Parathyroid adenoma (tissue), 2 donors: ENCODE measurements around the gene OSTM1.
A peak's percentile ranks its signal among the peaks of the same experiment; 100 is the strongest.
"Not testable (repeated sequence)": the region's sequence is repeated elsewhere in the genome, so short reads cannot be mapped to it uniquely, and the experiment has no call there.

Experiments
- H2AFZ ChIP-seq: fragments of 300-600 bp; sonication (generic); one replicate; pipeline ENCODE4 v1.7.0; 2017; ENCODE audit warnings: antibody characterized with exemption, mild to moderate bottlenecking
- H3K27ac ChIP-seq: fragments of 300-600 bp; sonication (generic); one replicate; pipeline ENCODE4 v1.7.0; 2017
- H3K27me3 ChIP-seq: fragments of 300-600 bp; sonication (generic); one replicate; pipeline ENCODE4 v1.7.0; 2017; ENCODE audit warnings: low read length; ENCODE audit not compliant: control insufficient read depth, insufficient read depth
- H3K36me3 ChIP-seq: fragments of 300-600 bp; sonication (generic); one replicate; pipeline ENCODE4 v1.7.0; 2017; ENCODE audit warnings: low read length; ENCODE audit not compliant: control insufficient read depth, insufficient read depth
- H3K4me1 ChIP-seq: fragments of 300-600 bp; sonication (generic); one replicate; pipeline ENCODE4 v1.7.0; 2017; ENCODE audit warnings: control low read depth
- H3K4me2 ChIP-seq: fragments of 300-600 bp; sonication (generic); one replicate; pipeline ENCODE4 v1.7.0; 2017; ENCODE audit warnings: low read length
- H3K4me3 ChIP-seq: fragments of 300-600 bp; sonication (generic); one replicate; pipeline ENCODE4 v1.7.0; 2017; ENCODE audit warnings: low read depth, low read length
- H3K79me2 ChIP-seq: fragments of 300-600 bp; sonication (generic); one replicate; pipeline ENCODE4 v1.7.0; 2017; ENCODE audit warnings: control low read depth
- H3K9ac ChIP-seq: fragments of 300-600 bp; sonication (generic); one replicate; pipeline ENCODE4 v1.7.0; 2017; ENCODE audit warnings: mild to moderate bottlenecking
- H3K9me3 ChIP-seq: fragments of 300-600 bp; sonication (generic); one replicate; pipeline ENCODE4 v1.7.0; 2017; ENCODE audit warnings: low read length; ENCODE audit not compliant: control insufficient read depth
- TF ChIP-seq, protein P1 (sequence below): fragments of 300-600 bp; sonication (generic); IDR thresholded peaks from one replicate; pipeline ENCODE4 v1.7.0; 2017; ENCODE audit warnings: antibody characterized with exemption, mild to moderate bottlenecking
- donor health status: primary hyperparathyroidism.

The OSTM1 gene

GRCh38 chr6:108004861-108005260 lies 69.7 kb downstream of the OSTM1 start:
- H3K4me3 ChIP-seq = no peak overlapping the region
- H3K4me2 ChIP-seq = no peak overlapping the region
- no peaks in the 10 kb centered on the region for H3K9me3 ChIP-seq

GRCh38 chr6:108002365-108003221 lies 71.9 kb downstream of the OSTM1 start:
- Histone ChIP-seq H3K9ac (no peak overlapping the region), H2AFZ (peak overlapping the region; percentile 54), H3K9me3 (no peaks in the 10 kb centered on the region), H3K27ac (no peak overlapping the region), H3K4me1 (no peaks in the 10 kb centered on the region), H3K79me2 (no peaks in the 10 kb centered on the region), H3K4me2 (no peak overlapping the region), H3K4me3 (no peak overlapping the region), H3K36me3 (no peaks in the 10 kb centered on the region), H3K27me3 (no peaks in the 10 kb centered on the region)
- TF ChIP-seq, protein P1, sequence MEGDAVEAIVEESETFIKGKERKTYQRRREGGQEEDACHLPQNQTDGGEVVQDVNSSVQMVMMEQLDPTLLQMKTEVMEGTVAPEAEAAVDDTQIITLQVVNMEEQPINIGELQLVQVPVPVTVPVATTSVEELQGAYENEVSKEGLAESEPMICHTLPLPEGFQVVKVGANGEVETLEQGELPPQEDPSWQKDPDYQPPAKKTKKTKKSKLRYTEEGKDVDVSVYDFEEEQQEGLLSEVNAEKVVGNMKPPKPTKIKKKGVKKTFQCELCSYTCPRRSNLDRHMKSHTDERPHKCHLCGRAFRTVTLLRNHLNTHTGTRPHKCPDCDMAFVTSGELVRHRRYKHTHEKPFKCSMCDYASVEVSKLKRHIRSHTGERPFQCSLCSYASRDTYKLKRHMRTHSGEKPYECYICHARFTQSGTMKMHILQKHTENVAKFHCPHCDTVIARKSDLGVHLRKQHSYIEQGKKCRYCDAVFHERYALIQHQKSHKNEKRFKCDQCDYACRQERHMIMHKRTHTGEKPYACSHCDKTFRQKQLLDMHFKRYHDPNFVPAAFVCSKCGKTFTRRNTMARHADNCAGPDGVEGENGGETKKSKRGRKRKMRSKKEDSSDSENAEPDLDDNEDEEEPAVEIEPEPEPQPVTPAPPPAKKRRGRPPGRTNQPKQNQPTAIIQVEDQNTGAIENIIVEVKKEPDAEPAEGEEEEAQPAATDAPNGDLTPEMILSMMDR = no peak

More at GRCh38 chr6:108004861-108005260, 69.7 kb downstream of the OSTM1 start:
- no peak overlapping the region for H3K9ac ChIP-seq
- H3K27me3 ChIP-seq = no peaks in the 10 kb centered on the region
- no peak overlapping the region for H2AFZ ChIP-seq
- H3K79me2 ChIP-seq = no peaks in the 10 kb centered on the region
- no peak overlapping the region for H3K27ac ChIP-seq
- no peaks in the 10 kb centered on the region for H3K4me1 ChIP-seq
- TF ChIP-seq, protein P1 = no peak
- no peaks in the 10 kb centered on the region for H3K36me3 ChIP-seq

GRCh38 chr6:108001696-108002231 lies 72.8 kb downstream of the OSTM1 start:
- no peak overlapping the region for H2AFZ ChIP-seq
- no peaks in the 10 kb centered on the region for H3K4me1 ChIP-seq
- no peak overlapping the region for H3K27ac ChIP-seq
- H3K9ac ChIP-seq = no peak overlapping the region
- H3K4me2 ChIP-seq = no peak overlapping the region
- no peaks in the 10 kb centered on the region for H3K36me3 ChIP-seq
- H3K4me3 ChIP-seq = no peak overlapping the region
- no peaks in the 10 kb centered on the region for H3K9me3 ChIP-seq
- TF ChIP-seq, protein P1 = no peak
- no peaks in the 10 kb centered on the region for H3K27me3 ChIP-seq
- no peaks in the 10 kb centered on the region for H3K79me2 ChIP-seq

GRCh38 chr6:108000259-108000658 lies 74.3 kb downstream of the OSTM1 start:
- not testable (repeated sequence) for H3K79me2 ChIP-seq, H3K36me3 ChIP-seq, H3K27me3 ChIP-seq, H3K9ac ChIP-seq, H3K4me1 ChIP-seq, H3K4me2 ChIP-seq, H3K27ac ChIP-seq, H3K9me3 ChIP-seq, H3K4me3 ChIP-seq, H2AFZ ChIP-seq

GRCh38 chr6:107999341-107999740 lies 75.2 kb downstream of the OSTM1 start:
- Histone ChIP-seq H3K4me3 (no peak overlapping the region), H3K4me1 (no peaks in the 10 kb centered on the region)
- TF ChIP-seq, protein P1 = no peak

More at GRCh38 chr6:107999341-107999740, 75.2 kb downstream of the OSTM1 start:
- no peak overlapping the region for H3K4me2 ChIP-seq
- H3K79me2 ChIP-seq = no peaks in the 10 kb centered on the region
- H3K9me3 ChIP-seq = no peaks in the 10 kb centered on the region
- no peaks in the 10 kb centered on the region for H3K27me3 ChIP-seq
- no peak overlapping the region for H3K27ac ChIP-seq
- H2AFZ ChIP-seq = no peak overlapping the region
- no peak overlapping the region for H3K9ac ChIP-seq
- no peaks in the 10 kb centered on the region for H3K36me3 ChIP-seq
